Epithelial cell of proximal tubule (primary cell): ENCODE results near the gene ITGAL. TPM values are rescaled to one million over a fixed set of nuclear protein-coding genes. Genes with fewer than 3 reads are reported as not detected.

Source experiments
- DNase-seq: peaks from one replicate; pipeline ENCODE4 v3.0.0-alpha.2; 2011; ENCODE audit warnings: low read depth
- H3K4me3 ChIP-seq: 2 replicates; pipeline ENCODE4 v1.5.1; 2011; ENCODE audit warnings: low read depth, mild to moderate bottlenecking, low read length
- CTCF ChIP-seq: conservative IDR thresholded peaks from 2 replicates; pipeline ENCODE4 v1.5.1; 2012; ENCODE audit warnings: low read depth, mild to moderate bottlenecking, low read length
- total RNA-seq: library from RNA; depleted of rRNA; stranded (reverse); fragments of >200 nt; gene quantifications from 2 replicates; pipeline ENCODE4 v1.2.3, GENCODE V29; 2015

The ITGAL gene
- total RNA-seq: not detected in 2 replicates

DNA sequence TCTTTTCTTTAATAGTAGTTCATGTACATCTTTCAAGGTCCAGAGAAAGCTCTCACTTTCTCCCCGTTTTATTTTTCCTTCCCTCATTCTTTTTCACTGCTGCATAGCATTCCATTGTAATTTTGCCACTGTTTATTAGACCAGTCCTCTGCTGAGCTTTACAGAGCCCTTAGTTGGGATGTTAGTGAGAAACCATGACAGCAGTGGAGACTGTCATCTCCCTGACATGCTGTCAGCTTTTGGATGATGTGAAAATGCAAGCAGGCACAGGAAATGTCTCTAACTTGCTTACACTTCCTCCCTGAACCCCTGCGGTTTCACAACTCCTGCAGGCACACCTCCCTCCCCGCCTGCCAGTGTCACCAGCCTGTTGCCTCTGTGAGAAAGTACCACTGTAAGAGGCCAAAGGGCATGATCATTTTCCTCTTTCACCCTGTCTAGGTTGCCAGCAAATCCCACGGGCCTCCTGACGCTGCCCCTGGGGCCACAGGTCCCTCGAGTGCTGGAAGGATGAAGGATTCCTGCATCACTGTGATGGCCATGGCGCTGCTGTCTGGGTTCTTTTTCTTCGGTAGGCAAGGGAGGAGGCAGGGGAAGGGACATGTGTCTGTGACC is at the start of gene ITGAL:
Gene ITGAL (plus strand): TSS at position 415 of the 615 bp plus-strand sequence. CDS start 96 bp downstream, at position 511.
- no peak within 1 kb of the TSS for H3K4me3 ChIP-seq
- TF ChIP-seq CTCF: no peak
- no peak for DNase-seq

GRCh38 chr16:30428055-30428454 is 44.5 kb upstream of the ITGAL start:
- DNase-seq: no peak
- no peak overlapping the region for H3K4me3 ChIP-seq
- no peak for TF ChIP-seq CTCF

- no peak for TF ChIP-seq CTCF
- peak overlapping the region; percentile 98 for H3K4me3 ChIP-seq
- no peak for DNase-seq
Observed at GRCh38 chr16:30429418-30429677, 43.2 kb upstream of the ITGAL start.

GRCh38 chr16:30429678-30430427 is 42.7 kb upstream of the ITGAL start, which contains the start of gene DCTPP1:
Gene DCTPP1 (minus strand): TSS chr16:30430030. CDS start chr16:30429980, 50 bp downstream.
- peak within 1 kb of the TSS; percentile 98 for H3K4me3 ChIP-seq
- DNase-seq: peak; percentile 97
- TF ChIP-seq CTCF: peak; percentile 84

- TF ChIP-seq CTCF: no peak
- H3K4me3 ChIP-seq: peak overlapping the region; percentile 18
Observed at GRCh38 chr16:30430428-30430970, 42.0 kb upstream of the ITGAL start.

GRCh38 chr16:30434852-30435251 is 37.7 kb upstream of the ITGAL start:
- DNase-seq: no peak
- H3K4me3 ChIP-seq: no peak overlapping the region
- no peak for TF ChIP-seq CTCF

More at GRCh38 chr16:30430428-30430970, 42.0 kb upstream of the ITGAL start:
- no peak for DNase-seq
